HK-2 (cell line): ENCODE measurements around the gene PYGL.
"Not testable (repeated sequence)": the region's sequence is repeated elsewhere in the genome, so short reads cannot be mapped to it uniquely, and the experiment has no call there.

Source experiments
- DNase-seq: peaks from one replicate; pipeline ENCODE4 v3.0.0-alpha.2; 2018; ENCODE audit not compliant: unreplicated experiment

PYGL gene

DNA sequence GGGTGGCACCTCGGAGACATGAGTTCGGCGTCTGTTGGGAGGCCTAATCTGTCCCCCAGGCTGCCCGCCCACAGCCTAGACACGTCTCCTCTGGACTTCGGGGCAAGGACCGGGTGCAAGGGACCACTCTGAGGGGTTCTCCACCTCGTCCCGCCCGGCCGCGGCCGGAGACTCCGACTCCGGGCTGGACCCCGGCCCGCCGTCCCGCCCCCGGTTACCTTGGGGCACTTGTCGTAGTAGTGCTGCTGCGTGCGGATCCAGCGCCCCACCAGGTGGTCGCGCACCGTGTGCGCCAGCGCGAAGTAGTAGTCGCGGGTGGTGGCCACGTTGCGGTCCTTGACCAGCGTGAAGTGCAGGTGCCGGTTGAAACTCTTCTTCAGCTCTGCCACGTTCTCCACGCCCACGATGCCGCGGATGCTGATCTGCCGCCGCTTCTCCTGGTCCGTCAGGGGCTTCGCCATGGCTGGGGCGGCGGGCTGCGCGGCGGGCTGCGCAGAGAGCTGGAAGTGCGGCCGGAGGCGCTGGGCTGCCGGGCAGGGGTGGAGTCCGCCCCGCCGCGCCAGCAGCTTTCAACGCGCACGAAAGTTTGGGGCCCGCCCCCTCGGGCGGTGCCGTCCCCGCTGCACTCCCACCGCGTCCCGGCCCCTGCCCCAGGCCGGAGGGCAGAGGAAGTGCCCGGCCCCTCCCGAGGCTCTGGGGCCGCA lies at the start of gene PYGL:
Gene PYGL (minus strand): TSS at position 541 of the 704 bp plus-strand sequence. CDS start 80 bp downstream, at position 461.
- DNase-seq: peak; percentile 78

DNA sequence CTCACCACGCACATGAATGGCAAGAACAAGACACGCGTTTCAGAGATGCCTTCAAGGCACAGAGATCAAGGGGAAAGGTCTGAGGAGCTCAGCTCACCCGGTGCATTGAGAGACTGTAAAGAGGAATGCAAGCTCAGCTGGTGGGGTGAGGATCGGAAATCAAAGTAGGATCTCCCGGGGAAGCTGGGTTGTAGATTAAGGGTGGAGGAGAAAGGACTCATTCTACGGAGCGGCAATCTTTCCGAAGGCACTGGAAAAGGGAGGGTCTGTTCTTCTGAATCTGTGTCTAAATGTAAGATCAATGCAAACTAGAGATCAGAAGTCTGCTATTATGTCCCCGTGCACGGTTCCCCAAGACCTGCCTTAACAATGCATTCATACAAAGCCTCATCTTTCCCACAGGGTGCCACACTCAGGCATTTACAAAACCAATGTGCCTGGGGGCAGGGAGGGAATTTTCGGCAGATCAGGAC lies 41.6 kb upstream of the PYGL start:
- no peak for DNase-seq

DNA sequence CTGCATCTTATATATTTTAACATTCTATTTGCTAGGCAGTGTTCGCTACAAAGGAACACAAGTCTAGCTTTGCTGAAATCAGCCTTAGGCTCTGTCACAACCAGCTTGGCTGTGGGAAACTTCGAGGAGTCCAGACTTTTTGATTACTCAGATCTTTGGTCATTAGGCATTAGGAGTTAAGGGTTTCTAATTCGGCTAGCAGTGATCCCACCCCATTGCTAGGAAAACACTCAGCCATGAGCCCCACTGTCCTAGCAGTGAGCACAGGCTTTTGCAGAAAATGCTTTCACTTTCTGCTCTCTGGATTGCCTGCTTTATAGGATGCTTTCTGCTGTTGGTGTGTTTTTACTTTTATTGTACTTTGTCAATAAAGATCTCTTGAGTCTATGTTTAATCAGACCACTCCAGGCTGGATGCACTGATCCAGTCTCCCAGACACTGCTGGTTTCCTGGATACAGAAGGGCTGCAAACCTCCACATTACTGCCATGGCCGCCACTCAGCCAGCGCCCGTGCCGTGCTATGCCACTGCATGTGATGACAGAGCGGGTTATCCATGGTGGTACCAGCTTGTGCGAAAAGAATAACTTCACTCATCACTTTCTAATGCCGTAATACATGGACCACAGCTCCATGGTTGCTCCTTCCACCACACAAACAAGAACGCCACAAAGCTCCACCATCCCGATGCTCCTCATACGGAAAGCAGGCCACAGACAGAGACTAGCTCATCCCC lies 41.0 kb upstream of the PYGL start:
- DNase-seq: no peak

DNA sequence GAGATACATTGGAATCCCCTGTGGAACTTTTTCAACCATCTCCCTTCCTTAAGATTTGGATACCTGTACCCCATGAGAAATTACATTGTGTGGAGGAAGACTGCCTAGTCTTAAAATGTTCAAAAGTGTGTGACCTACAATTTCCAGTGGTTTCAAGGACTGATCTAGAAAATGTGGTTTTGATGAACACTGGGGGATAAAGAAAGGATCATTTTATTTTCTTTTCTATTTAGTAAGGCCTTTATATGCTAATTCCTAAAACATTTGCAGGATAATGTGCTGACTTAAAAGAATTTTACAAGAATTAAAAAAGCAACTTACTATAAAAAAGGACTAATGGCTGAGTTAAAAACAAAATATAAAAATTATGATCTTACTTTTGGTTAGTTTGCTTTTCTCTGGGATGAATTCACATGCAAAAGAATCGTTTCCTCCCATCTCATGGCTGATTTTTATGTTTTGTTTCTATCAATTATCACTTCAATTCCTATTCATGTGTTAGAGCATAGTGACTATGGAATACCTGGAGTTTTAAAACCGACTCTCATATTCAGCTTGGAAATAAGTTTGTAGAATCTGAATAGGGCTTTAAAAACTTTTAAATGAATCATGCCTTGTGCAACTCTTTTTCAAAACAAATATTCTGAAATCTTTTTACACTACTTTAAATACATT lies 39.9 kb upstream of the PYGL start:
- no peak for DNase-seq

DNA sequence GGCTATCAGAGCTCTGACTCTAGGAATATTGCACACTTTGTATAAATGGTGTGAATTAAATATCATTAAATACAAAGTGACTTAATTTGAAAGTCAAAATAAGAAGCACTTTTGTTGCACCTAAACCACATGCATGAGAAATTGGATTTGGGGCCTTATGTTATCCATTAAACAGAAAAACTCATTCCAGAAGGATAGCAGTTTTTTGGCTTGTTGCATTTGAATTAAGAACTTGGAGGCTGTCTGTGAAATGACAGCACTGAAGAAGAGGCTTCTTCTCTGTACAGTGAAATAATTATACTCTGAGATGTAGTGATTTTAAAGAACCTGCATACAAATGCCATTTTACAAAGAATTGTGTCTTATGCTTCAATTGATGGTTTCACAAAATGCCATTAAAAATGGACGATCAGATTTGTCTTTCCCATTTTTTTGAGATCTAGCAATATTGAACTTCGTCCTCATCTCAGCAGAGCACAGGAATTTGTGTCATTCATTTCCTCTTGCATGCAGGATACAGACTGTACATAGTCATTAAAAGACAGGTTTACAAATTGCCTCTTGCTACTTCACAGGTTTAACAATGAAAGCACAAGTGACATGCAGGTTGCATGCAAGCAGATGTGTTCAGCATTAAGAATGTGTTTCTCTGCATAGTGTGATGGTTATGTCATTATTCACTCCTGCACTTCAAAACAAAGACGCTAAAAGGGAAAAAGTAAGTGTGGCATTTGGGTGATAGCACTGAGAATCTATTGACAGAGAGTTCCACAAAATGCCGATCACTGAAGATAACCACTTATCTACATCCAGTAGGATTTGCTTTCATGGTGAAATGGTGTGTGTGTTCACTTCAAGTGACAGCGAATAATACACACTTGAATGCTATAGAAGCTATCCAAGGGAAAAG lies 35.9 kb upstream of the PYGL start:
- DNase-seq: no peak

DNA sequence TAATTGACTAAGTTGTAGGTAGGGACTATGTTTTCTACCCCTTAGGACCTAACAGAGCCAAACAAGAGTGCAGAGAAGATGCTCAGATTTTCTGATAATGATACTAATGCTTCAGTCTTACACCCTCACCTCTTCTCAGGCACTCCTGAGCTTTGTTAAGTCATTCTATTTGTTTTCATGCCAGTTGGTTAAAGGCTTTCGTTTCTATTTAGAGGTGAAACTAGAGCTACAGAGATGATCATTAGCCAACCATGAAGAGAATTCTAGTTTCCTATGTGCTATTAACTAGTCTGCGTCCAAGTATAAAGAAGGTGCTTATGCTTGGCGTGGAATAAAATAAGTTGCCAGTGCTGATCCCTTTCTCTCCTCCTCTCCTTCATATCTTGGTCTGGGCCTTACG lies 34.6 kb upstream of the PYGL start:
- no peak for DNase-seq

DNA sequence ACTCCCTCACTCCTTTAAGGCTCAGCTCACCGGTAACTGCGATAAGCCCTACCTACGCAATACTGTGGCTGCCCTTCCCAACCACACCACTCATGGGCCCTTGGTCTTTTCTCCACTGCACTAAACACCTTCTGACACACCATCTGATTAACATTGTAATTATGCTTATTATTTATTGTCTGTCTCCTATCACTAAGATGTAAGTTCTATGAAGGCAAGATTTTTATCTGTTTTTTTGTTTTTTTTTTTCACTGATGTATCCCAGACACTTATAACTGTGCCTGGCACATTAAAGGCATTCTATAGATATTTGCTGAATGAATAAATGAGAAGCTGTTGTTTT lies 34.2 kb upstream of the PYGL start:
- no peak for DNase-seq

DNA sequence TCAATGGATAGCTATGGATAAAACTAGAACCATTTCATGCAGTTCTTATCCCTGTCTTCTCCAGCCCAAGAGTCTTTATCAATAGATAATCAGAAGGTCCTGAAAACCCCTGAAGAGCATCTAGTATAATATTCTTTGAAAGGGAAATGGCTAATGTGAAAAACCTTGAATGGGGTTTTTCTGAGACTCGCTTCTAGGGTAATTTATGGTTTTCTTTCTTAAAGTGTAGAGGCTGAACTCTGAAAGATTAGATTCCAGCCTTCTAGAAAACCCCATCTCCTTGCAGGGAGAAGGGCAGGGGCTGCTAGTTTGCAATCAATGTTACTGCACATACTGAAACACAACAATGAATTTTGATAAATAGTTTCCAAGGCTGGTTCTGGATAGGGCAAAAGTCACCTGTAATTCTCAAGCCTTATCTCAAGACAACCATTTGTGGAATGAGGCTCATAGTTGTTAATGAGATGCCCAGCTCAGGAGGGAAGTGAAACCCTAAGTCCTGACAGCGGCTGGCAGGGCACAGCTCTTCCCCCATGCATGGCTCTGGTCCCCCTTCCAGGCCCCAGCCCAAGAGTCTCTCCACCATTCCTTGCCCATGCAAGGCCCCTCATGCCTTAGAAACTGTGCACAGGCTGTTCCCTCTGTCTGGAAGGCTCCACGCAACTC lies 33.7 kb upstream of the PYGL start:
- DNase-seq: no peak

DNA sequence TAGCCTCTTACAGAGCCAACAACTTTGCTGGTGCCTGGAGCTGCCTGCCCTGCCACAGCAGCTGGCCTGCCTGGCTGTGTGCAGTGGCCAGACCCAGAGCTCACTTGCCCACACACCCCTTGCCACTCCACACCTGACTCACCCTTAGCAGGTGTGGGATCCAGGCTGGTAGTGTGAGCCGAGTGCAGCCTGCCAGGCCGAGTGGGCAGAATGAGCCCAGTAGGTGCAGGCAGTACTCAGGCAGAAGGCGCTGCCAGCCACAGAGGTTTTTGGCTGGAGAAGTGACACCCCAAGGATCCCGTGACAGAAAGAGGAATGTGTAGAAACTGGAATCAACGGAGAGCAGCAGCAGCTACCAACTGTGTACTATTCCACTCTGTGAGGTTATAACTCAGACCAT lies 29.8 kb upstream of the PYGL start:
- DNase-seq: no peak

DNA sequence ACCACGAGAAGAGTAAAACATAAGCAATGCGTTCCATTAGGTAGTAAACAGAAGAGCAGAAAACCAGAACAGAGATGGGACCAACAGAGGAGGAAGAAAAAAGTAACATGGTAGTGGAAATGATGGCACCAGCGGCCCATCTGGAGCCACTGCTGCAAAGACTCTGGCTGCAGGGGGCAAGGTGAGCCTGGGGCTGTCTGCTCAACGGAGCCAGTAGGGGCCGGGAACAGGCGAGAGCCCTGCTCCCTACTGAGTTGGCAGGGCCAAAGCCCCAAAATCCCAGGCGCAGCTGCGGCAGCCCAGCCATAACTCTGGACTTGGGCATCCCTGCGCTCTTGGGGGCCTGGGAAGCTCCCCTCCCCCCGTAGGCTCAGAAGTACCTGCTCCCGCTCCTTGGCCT lies 28.5 kb upstream of the PYGL start:
- no peak for DNase-seq

DNA sequence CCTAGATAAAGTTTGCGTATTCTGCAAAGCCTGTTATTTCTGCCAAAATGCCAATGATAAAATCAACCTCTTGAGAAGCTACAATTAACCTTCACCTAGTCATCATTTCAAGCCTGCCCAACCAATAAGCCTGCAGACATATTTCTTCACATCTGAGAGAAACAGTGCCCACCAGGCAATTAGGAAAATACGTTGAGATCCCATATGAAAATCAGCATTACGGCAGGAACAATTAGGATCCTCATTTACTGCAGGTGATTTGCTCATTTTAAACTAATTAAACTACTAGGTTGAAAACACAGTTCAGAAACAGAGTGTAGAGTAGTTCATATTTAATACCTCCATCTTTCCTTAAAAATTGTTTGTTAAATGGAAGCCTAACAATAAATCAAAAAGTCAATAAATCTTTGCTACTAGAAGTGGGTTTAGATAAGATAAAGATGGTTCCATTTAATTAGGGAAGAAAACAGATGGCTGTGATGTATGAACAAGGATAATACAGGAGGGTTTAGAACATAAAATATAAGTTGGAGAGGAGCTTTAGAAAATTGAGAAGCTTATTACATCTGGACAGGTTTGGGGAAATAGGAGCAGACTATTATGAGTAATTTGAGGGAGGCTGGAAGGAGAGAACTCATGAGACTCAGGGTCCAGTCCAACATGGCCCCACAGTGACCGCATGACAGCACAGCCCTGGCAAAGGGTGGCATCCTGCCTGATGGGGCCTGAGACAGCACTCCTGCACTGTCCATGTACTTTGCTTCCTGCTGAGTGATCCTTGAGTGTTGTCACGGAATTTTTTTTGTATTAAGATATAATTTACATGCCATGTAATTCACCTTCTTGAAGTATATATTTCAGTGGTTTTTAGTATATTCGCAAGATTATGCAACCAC lies 26.9 kb upstream of the PYGL start:
- DNase-seq: no peak

DNA sequence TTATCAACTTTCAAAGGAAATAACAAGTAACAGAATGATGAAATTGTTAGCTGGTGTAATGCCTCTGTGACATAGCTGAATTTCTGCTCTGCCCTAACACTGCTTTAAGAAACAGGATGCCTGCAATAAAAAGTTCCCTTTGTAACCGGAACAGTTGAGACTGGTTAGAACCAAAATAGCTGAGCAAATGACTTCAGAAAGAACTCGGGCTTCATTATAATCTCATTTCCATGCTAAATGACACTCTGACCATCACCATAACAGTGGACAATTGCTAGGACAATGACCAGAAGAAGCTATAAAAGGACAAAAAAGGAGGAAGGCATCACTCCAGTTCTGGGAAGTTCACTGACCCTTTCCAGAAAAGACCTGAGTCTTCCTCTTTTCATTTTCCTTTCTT lies 23.5 kb upstream of the PYGL start:
- DNase-seq: no peak

DNA sequence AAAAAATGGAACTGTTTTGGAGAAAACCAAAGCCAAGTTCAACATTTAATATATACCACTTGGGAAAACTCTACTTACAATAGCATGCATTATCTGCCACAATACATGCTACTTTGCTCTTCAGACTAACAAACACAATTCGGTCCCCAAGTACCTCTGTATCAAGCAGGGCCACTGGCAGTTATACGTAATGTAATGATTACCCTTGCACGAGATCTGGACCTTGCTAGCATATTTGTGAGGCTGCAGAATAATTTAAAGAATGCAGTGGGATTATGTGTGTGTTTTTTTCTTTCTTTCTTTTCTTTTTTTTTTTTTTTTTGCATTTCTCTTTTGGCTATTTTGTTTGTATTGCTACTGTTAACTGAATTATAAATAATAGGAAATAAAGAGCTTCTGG lies 22.8 kb upstream of the PYGL start:
- no peak for DNase-seq

DNA sequence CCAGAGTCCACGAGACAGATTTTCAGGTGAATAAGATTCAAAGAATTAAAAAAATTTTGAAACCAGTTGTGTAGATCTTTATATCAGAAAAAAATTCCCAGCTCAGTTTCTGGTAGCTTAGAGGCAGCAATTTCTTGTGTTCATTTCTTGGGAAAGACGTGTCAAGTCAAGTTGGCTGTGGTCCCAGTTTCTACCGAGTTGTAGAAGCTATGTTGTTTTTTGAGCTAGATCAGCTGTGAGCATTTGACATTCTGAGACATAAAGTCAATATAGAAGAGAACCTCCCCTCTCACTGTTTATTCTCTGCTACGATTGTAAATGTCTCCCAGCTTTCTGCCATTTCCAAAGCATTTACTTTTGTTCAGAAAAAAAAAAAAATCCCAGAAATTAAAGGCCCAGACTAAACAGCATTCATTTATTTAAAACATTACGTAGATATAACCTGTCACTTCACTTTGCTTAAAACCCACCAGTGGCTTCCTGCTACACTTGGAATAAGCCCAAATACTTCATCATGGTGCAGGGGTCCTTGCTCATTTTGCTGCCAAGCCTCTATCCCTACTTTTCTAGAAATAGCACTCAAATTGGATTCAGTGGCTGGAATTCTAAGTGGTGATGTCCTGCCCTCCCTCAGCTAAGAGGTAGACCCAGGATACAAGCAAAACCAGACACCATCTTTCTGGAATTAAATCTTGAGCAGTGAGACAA lies 20.6 kb upstream of the PYGL start:
- peak; percentile 20 for DNase-seq

DNA sequence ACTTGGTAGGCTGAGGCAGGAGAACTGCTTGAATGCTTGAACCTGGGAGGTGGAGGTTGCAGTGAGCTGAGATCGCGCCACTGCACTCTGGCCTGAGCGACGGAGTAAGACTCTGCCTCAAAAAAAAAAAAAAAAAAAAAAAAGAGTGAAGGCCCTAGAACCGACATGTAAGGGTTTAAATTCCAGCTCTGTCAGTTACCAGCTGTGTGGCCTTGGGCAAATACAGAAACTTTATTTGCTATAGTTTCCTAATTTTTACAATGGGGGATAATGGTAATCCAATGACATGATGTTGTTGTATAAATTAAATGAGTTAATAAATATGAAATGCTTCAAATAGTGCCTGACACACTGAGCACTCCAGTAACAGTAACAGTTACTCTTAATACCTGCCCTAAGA lies 19.6 kb upstream of the PYGL start:
- DNase-seq: no peak

DNA sequence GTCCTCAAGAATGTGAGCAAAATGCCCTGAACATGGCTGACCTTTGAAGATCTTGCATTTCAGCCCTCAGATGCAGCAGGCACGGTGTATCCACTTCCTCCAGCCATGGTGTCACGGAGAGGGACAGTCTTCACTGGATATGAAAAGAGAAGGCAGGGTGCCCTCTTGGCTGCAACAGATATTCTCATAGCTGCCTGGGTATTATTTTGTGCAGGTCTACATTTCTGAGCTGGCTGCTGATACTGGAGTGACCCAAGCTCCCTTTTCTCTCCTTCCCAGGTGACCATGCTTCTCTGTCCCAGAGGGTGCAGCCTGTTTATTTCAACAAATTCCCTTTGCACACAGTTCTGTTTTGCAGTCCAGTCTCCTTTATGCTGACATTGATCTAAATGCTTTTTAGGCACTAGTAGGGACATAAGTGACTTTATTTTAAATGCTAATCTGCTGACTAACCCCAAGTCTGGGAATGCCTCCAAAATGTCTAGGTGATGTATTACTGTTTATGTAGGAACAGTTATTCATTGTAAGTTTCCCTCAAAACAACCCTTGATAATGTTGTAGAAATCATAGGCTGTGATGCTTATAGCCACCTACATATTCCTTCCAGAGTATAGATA lies 17.4 kb upstream of the PYGL start:
- DNase-seq: peak; percentile 31

DNA sequence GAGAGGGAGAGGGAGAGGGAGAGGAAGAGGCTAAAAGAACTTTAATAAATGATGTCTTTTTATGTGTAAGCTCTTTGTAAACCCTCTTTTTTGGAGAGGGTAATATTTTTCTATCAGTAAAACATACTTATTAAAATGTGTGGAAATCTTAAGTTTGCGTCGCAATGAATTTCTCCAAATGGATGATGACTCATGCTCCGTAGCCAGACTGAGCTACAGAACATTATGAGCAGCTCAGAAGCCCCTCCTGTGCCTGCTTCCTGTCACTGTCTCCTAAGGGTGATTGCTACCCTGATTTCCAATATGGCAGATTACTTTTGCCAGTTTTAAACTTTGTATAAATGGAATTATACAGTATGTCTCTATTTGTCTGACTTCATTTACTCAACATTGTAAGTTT lies 13.0 kb upstream of the PYGL start:
- DNase-seq: no peak

DNA sequence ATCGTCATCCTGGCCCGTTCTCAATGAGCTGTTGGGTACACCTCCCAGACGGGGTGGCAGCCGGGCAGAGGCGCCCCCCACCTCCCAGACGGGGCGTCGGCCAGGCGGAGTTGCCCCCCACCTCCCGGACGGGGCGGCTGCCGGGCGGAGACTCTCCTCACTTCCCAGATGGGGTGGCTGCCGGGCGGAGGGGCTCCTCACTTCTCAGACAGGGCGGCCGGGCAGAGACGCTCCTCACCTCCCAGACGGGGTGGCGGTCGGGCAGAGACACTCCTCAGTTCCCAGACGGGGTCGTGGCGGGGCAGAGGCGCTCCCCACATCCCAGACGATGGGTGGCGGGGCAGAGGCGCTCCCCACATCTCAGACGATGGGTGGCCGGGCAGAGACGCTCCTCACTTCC lies 12.1 kb upstream of the PYGL start:
- DNase-seq: not testable (repeated sequence)

DNA sequence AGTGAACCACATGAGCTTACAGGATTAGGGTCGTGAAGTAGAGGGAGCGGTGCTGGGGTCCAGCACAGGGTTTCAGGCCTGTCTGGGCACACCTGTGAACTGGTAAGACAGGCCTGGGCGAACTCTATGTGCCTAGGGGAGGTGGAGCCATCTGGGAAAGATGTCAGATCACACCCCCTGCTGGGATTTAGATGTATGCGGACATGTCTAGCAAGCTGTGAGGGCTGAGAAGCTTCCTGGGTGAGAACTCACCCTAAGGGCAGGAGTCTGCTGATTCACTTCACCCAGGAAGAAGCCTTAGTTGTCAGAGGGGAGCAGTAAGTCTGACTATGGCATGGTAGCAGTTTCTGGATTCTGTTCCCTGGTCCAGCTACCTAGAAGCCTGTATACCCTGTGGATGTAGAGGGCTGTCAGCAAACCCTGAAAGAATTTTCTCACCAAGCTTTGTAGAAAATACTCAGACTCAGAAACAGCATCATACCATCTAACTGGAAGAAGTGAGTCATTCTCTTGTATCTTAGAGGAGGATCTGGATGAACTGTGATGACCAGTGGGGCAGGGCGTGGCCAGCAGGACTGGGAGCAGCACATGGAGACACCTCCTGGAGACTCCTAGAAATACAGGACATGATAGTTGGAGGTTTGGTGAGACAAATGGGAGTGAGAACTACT lies 11.2 kb upstream of the PYGL start:
- peak; percentile 85 for DNase-seq
